Left lung (tissue), 10 donors: Measurements from ENCODE around the gene CTLA4. TPM values are rescaled to one million over a fixed set of nuclear protein-coding genes. Genes with fewer than 3 reads are reported as not detected.

Experiments
- ATAC-seq: fragments of 200-7000 bp; cut with Tn5 transposase; one replicate; pipeline ENCODE4 v1.9.1; 2020; ENCODE audit warnings: moderate library complexity
- DNase-seq, 4 donors: peaks; one replicate each; pipeline ENCODE4 v3.0.0-alpha.2; 2013 to 2020
- H3K27ac ChIP-seq, 2 donors: fragments of 200-600 bp; sonication (generic) in 1 of 2; one replicate each; pipeline versions ENCODE4 v1.5.0 to v1.8.0; 2020 to 2021
- H3K27me3 ChIP-seq, 2 donors: fragments of 200-600 bp; sonication (generic) in 1 of 2; one replicate each; pipeline versions ENCODE4 v1.5.0 to v1.8.0; 2020 to 2021
- H3K36me3 ChIP-seq, 2 donors: fragments of 200-600 bp; sonication (generic) in 1 of 2; one replicate each; pipeline versions ENCODE4 v1.5.0 to v1.8.0; 2020 to 2021
- H3K4me1 ChIP-seq, 2 donors: fragments of 200-600 bp; one replicate each; pipeline ENCODE4 v1.8.0; 2021
- H3K4me3 ChIP-seq, 2 donors: fragments of 200-600 bp; sonication (generic) in 1 of 2; one replicate each; pipeline versions ENCODE4 v1.5.0 to v1.8.0; 2020 to 2021; ENCODE audit warnings: mild to moderate bottlenecking in 1 of 2
- H3K9me3 ChIP-seq, 2 donors: fragments of 200-600 bp; sonication (generic) in 1 of 2; one replicate each; pipeline versions ENCODE4 v1.5.0 to v1.8.0; 2020 to 2021
- CTCF ChIP-seq, 2 donors: fragments of 200-600 bp; sonication (generic) in 1 of 2; IDR thresholded peaks; one replicate each; pipeline versions ENCODE4 v1.5.0 to v1.8.0; 2021; ENCODE audit warnings: antibody characterized with exemption in 2 of 2
- intact Hi-C, 2 donors: fragments of 100-400 bp; cut with DNase I; formaldehyde crosslinking; loops; one replicate each; pipeline versions ENCODE4 v1.11.2 to v1.14.2; 2022
- polyA plus RNA-seq, 6 donors: library from polyadenylated mRNA; unstranded; fragments of 120-200 nt; gene quantifications; one replicate each; pipeline ENCODE4 v1.2.1, GENCODE V29; 2013; ENCODE audit not compliant: insufficient read length in 6 of 6
- total RNA-seq, 2 donors: library from RNA; stranded (reverse); fragmentation: NEBNext Ultra II Directional; extraction: Animal tissue kit (Norgen Biotek cat#: 25700); gene quantifications; one replicate each; pipeline ENCODE4 v1.2.1, GENCODE V29; 2021
- donor health status: DM: no; HTN: yes; CAD: no.
- donor health status: DM: no; HTN: no; CAD: no.

The CTLA4 gene
- total and polyA plus RNA-seq, 8 donors, result 0.17 to 1.4 (median 0.40) TPM; not detected in 1

DNA sequence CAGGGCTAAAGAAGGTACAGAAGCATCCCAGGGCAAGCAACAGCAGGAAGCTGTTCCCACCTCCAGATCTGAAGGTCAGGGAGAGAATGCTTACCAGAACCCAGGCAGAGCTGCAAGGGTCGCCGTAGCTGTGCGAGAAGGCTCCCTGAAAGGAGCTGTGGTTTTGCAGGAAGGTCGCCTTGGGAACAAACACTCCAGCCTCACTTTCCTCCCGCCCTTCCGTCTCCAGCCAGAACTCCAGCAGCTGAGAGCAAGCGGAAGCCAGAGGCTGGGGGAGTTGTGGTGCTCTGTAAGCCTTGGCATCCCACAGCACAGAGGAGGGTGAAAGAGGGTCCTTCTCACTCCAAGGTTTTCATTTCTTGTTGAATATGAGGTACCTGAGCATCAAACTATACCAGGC, 50.7 kb downstream of the CTLA4 start:
- Histone ChIP-seq H3K27ac (no peak overlapping the region), H3K36me3 (no peaks in the 10 kb centered on the region), H3K9me3 (no peaks in the 10 kb centered on the region), H3K4me1 (no peaks in the 10 kb centered on the region), H3K27me3 (no peaks in the 10 kb centered on the region), H3K4me3 (no peak overlapping the region)
- intact Hi-C loops, result no loop called here
- no peak for TF ChIP-seq CTCF (IDR thresholded peaks at IDR 0.05)
- DNase-seq (peak in 1 of 4 donors; percentile 57), ATAC-seq (no peak)

DNA sequence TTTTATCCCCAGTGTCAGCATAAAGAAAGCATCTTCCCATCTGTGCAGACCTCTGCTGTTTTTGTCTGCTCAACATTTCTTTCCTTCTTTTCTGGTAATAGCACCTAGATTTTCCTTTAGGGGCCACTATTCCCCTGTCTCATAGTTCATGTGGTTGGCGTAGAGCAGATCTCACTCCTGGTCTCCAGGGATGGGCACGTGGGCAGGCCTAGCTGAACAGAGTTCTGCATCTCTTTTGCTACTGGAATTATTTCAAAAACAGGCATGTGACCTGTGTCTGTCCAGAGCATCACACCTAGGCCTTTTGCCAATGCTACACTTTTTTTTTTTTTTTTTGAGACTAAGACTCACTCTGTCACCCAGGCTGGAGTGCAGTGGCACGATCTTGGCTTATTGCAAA, 51.3 kb downstream of the CTLA4 start:
- H3K4me1 ChIP-seq, result no peaks in the 10 kb centered on the region
- no peak for ATAC-seq
- intact Hi-C loops, result no loop called here
- no peak overlapping the region for H3K27ac ChIP-seq
- H3K36me3 ChIP-seq, result no peaks in the 10 kb centered on the region
- TF ChIP-seq CTCF (IDR thresholded peaks at IDR 0.05), result no peak
- no peak for DNase-seq
- no peaks in the 10 kb centered on the region for H3K9me3 ChIP-seq
- no peaks in the 10 kb centered on the region for H3K27me3 ChIP-seq
- no peak overlapping the region for H3K4me3 ChIP-seq

Other genes with a start within 250 kb of the CTLA4 start
- gene CD28, start 161.1 kb upstream of the CTLA4 start, total RNA-seq, result 1 to 10 TPM; 1.3 to 2.4 TPM
- 1 to 10 TPM; 2.1 to 4.6 (median 2.4) TPM for gene CD28, start 161.1 kb upstream of the CTLA4 start, polyA plus RNA-seq
- gene ICOS, start 69.0 kb downstream of the CTLA4 start, total RNA-seq, result under 1 TPM; 0.32 to 0.71 TPM
- gene ICOS, start 69.0 kb downstream of the CTLA4 start, polyA plus RNA-seq, result under 1 TPM in 4 of 6 donors, not detected in 2; 0.04 to 0.18 (median 0.09) TPM